Measurements from ENCODE around the gene EPS8. TPM values are rescaled to one million over a fixed set of nuclear protein-coding genes. Genes with fewer than 3 reads are reported as not detected.
A peak's percentile ranks its signal among the peaks of the same experiment; 100 is the strongest.

EPS8 gene
- total and polyA plus RNA-seq, 2 donors (not counting 1 experiment from before 2014, with no cell fraction given) = 0.76 to 0.96 TPM

DNA sequence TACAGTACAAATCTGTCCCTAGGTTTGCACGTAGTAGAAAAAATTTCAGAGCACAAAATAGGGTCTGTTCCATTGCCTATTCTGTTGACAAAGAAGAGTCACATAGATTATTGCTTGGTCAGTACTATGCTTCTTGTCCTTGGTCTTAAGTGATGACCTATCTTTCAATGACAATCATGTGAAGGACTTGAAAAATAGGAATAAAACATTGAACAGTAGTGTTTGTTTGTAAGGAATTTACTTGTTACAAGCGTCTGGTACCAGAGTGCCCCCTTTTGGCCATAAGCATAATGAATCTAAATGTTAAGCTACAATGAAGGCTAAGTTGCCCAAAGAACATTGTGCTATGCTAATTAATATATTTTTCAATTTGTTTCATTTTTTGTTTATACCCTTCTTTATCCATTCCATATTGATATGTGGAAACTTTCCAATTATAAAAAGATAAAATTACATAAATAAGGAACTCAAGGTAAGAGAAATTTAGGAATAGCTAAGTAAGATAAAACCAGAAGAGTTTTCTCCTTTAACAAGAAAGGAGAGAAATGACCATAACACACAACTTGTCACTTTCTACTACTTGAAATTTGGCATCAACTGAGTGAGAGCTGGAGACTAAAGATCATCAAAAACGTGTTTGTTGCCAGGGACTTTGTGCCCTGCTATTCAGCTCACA lies 204.7 kb downstream of the EPS8 start:
- Mint-ChIP-seq H3K9me3 (ENCODE audit: insufficient read depth) (no peaks in the 10 kb centered on the region), H3K4me3 (no peak overlapping the region), H3K27ac (peak overlapping the region; percentile 65), H3K27me3 (no peaks in the 10 kb centered on the region), H3K4me1 (no peaks in the 10 kb centered on the region)
- H3K27ac ChIP-seq (ENCODE audit: low read length in 2 of 2) = no peak overlapping the region
- no peak overlapping the region for H3K4me3 ChIP-seq (ENCODE audit: control extremely low read depth in 1 of 5, extremely low read depth in 1 of 5, insufficient read depth in 1 of 5, low read depth in 2 of 5, low read length in 4 of 5)
- TF ChIP-seq, protein P1, sequence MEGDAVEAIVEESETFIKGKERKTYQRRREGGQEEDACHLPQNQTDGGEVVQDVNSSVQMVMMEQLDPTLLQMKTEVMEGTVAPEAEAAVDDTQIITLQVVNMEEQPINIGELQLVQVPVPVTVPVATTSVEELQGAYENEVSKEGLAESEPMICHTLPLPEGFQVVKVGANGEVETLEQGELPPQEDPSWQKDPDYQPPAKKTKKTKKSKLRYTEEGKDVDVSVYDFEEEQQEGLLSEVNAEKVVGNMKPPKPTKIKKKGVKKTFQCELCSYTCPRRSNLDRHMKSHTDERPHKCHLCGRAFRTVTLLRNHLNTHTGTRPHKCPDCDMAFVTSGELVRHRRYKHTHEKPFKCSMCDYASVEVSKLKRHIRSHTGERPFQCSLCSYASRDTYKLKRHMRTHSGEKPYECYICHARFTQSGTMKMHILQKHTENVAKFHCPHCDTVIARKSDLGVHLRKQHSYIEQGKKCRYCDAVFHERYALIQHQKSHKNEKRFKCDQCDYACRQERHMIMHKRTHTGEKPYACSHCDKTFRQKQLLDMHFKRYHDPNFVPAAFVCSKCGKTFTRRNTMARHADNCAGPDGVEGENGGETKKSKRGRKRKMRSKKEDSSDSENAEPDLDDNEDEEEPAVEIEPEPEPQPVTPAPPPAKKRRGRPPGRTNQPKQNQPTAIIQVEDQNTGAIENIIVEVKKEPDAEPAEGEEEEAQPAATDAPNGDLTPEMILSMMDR (IDR thresholded peaks at IDR 0.05) = peak; percentile 86
- no peak for TF ChIP-seq EZH2 (IDR thresholded peaks at IDR 0.05; ENCODE audit: borderline replicate concordance, insufficient read depth, low read depth, low read length, poor library complexity, severe bottlenecking)
- no peaks in the 10 kb centered on the region for H3K27me3 ChIP-seq (replicated peaks in 1 of 4; ENCODE audit: control extremely low read depth in 1 of 4, control insufficient read depth in 3 of 4, insufficient read depth in 4 of 4, low read length in 3 of 4)
- CTCF ChIA-PET = interaction anchor here (0.6 to 11.6 kb wide), 42 partner anchors 9 to 779 kb away, joined by 3 to 702 read pairs (median 4); partner anchors contain the start of genes EPS8 and RERG
- H3K36me3 ChIP-seq (replicated peaks in 1 of 2; ENCODE audit: control extremely low read depth in 1 of 2, control insufficient read depth in 1 of 2, extremely low read depth in 1 of 2, insufficient read depth in 2 of 2, low read length in 1 of 2) = peaks cover 4 to 66% of the 10 kb centered on the region in 2 experiments
- POLR2A ChIA-PET = interaction anchor here (1.0 kb wide), 1 partner anchor 53 kb away, joined by 4 read pairs; no protein-coding TSS in a partner anchor
- no peak overlapping the region for H3K9ac ChIP-seq (ENCODE audit: low read length)
- H4K20me1 ChIP-seq (ENCODE audit: control insufficient read depth, insufficient read depth, low read length, poor library complexity, severe bottlenecking) = no peaks in the 10 kb centered on the region
- no peaks in the 10 kb centered on the region for H3K9me3 ChIP-seq (ENCODE audit: control extremely low read depth in 1 of 3, control insufficient read depth in 2 of 3, insufficient read depth in 1 of 3, low read length in 2 of 3)
- WGBS (ENCODE audit: insufficient coverage) = 11% methylated on average over 1 of the region's 3 CpGs
- no peaks in the 10 kb centered on the region for H3K79me2 ChIP-seq (ENCODE audit: control insufficient read depth, insufficient read depth, low read length)
- DNase-seq (peak; percentile 76), ATAC-seq (ENCODE audit: low read depth) (peak; percentile 63)
- H3K4me2 ChIP-seq (replicated peaks; ENCODE audit: low read depth, low read length, poor library complexity, severe bottlenecking) = no peak overlapping the region
- no peak overlapping the region for H2AFZ ChIP-seq (ENCODE audit: insufficient read depth, low read depth, low read length, poor library complexity, severe bottlenecking)
- intact Hi-C loops (cut with micrococcal nuclease) = loop anchor here (1.0 to 2.0 kb wide), 3 partner anchors 14 to 308 kb away; no protein-coding TSS in a partner anchor
- H3K4me1 ChIP-seq (ENCODE audit: control insufficient read depth in 2 of 2, insufficient read depth in 2 of 2, low read length in 2 of 2) = no peaks in the 10 kb centered on the region

DNA sequence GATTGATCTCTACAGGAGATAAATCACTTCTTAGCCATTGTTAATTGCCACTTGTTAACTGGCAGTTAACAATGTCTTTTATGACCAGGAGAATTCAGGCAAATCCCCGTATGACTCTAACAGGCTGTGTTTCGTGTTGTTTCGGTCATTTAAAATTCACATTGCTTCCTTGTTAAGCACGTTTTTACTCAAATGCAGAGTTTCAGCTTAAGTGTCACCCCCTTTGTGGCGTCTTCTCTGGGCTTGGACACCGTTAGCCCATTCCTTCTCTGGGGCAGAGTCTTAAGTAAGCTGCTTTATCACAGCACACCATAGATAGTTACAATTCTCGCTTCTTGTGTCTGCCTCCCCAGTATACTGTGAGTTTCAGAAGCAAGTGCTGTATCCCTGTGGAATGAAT lies 205.4 kb downstream of the EPS8 start:
- ATAC-seq (ENCODE audit: low read depth) = no peak
- intact Hi-C loops (cut with micrococcal nuclease) = loop anchor here (1.0 to 2.0 kb wide), 3 partner anchors 13 to 308 kb away; no protein-coding TSS in a partner anchor
- 74% methylated on average over 6 of the region's 7 CpGs for WGBS (ENCODE audit: insufficient coverage)
- Mint-ChIP-seq H3K9me3 (ENCODE audit: insufficient read depth) (no peaks in the 10 kb centered on the region), H3K4me3 (no peak overlapping the region), H3K27ac (peak overlapping the region; percentile 56), H3K4me1 (no peaks in the 10 kb centered on the region), H3K27me3 (no peaks in the 10 kb centered on the region)
- H3K9ac ChIP-seq (ENCODE audit: low read length) = no peak overlapping the region
- POLR2A ChIA-PET = no interaction called here
- no peak for DNase-seq
- H3K9me3 ChIP-seq (ENCODE audit: control extremely low read depth in 1 of 3, control insufficient read depth in 2 of 3, insufficient read depth in 1 of 3, low read length in 2 of 3) = no peaks in the 10 kb centered on the region
- no peak for TF ChIP-seq EZH2 (IDR thresholded peaks at IDR 0.05; ENCODE audit: borderline replicate concordance, insufficient read depth, low read depth, low read length, poor library complexity, severe bottlenecking)
- TF ChIP-seq, protein P1 (IDR thresholded peaks at IDR 0.05) = no peak
- CTCF ChIA-PET = interaction anchor here (0.7 to 11.6 kb wide), 28 partner anchors 10 to 1191 kb away, joined by 3 to 702 read pairs (median 6); partner anchors contain the start of genes EPS8 and RERG
- H3K4me1 ChIP-seq (ENCODE audit: control insufficient read depth in 2 of 2, insufficient read depth in 2 of 2, low read length in 2 of 2) = no peaks in the 10 kb centered on the region
- H3K27ac ChIP-seq (ENCODE audit: low read length in 2 of 2) = no peak overlapping the region
- H3K36me3 ChIP-seq (replicated peaks in 1 of 2; ENCODE audit: control extremely low read depth in 1 of 2, control insufficient read depth in 1 of 2, extremely low read depth in 1 of 2, insufficient read depth in 2 of 2, low read length in 1 of 2) = peaks cover 4 to 72% of the 10 kb centered on the region in 2 experiments
- no peaks in the 10 kb centered on the region for H3K27me3 ChIP-seq (replicated peaks in 1 of 4; ENCODE audit: control extremely low read depth in 1 of 4, control insufficient read depth in 3 of 4, insufficient read depth in 4 of 4, low read length in 3 of 4)
- H3K79me2 ChIP-seq (ENCODE audit: control insufficient read depth, insufficient read depth, low read length) = no peaks in the 10 kb centered on the region
- H4K20me1 ChIP-seq (ENCODE audit: control insufficient read depth, insufficient read depth, low read length, poor library complexity, severe bottlenecking) = no peaks in the 10 kb centered on the region
- H2AFZ ChIP-seq (ENCODE audit: insufficient read depth, low read depth, low read length, poor library complexity, severe bottlenecking) = no peak overlapping the region
- no peak overlapping the region for H3K4me3 ChIP-seq (ENCODE audit: control extremely low read depth in 1 of 5, extremely low read depth in 1 of 5, insufficient read depth in 1 of 5, low read depth in 2 of 5, low read length in 4 of 5)
- no peak overlapping the region for H3K4me2 ChIP-seq (replicated peaks; ENCODE audit: low read depth, low read length, poor library complexity, severe bottlenecking)
